Activated naive CD8-positive, alpha-beta T cell treated with anti-CD3 and anti-CD28 coated beads, Interleukin-2, amount 50 U/mL, for 16 hours (primary cell): ENCODE measurements around the gene SVEP1.

Experiments
- DNase-seq: peaks from one replicate; pipeline ENCODE4 v3.0.0-alpha.2; 2020; ENCODE audit warnings: low read depth, low spot score

The SVEP1 gene

DNA sequence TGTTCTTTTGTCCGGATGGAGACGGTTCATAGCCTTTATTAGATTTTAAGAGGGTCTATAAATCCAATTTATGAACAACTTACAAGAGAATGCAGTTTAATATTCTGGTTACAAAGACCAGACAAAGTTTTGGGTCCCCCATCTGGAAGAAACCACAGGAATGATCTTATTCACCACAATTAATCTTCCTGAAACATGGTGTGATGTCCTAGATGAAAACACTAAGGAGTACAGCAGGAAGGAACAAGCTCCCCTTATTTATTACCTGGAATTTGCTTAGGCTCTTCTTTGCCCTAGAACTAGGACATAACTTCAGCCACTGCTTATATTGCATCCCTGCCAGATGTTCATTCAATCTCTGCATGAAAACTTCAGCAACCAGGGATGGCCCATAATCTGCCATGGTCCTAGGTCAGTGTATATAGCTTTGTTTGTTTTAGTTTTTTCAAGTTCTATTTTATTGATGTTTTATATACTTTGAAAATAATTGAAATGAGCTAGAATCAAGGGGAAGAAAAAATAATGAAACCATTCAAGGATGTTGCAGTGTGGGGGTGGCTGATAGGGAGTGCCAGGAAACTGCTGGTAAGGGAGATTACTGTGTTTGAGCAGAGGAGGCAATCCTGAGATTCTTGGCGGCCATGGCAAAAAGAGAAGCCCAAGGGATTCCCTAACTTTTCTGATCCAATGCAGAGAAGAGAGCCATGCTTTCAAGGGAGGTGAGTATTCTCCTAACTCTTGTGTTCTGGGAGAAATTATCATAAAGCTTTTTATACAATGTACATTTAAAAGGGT lies 258.7 kb downstream of the SVEP1 start:
- no peak for DNase-seq

DNA sequence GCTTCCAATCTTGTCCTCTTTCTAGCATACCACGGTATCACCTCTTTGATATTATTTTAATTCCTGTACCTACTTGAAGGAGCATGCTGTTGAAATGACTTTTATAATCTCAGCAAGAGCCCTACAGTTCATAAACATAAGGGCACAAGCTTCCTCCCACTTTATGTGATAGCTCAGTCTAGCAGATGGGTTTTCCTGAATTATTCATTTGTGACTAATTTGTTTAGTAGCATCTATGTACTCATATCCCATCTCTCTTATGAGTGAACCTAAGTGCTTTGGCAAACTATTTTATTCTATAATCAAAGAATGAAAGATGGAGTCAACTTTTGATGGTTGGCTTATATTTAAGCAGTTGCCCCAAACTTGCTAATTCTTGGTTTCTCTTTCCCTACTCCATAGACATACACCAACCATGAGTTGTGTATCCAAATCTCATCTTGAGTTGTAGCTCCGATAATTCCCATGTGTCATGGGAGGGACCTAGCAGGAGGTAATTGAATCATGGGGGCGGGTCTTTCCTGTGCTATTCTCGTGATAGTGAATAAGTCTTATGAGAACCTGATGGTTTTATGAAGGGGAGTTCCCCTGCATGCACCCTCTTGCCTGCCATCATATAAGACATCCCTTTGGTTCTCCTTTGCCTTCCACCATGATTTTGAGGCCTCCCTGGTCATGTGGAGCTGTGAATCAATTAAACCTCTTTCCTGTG lies 259.6 kb downstream of the SVEP1 start:
- no peak for DNase-seq

DNA sequence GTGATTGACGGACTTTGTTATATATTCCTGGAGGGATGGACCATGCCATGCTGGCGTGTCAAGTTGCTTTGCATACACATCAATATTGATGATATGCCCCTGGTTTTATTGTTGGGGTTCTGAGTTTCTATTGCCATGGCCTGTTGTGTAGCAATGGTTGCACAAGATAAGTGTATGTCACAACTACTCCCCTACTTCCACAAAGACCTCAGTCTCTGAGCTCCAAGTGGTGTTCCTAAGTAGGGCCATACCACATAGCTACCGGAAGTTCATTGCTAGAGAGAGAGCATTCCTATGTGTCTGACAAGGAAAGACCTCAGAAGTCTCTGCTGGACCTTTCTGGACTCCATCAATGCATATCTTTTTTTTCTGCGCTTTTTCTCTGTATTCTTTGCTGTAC lies 261.6 kb downstream of the SVEP1 start:
- no peak for DNase-seq

DNA sequence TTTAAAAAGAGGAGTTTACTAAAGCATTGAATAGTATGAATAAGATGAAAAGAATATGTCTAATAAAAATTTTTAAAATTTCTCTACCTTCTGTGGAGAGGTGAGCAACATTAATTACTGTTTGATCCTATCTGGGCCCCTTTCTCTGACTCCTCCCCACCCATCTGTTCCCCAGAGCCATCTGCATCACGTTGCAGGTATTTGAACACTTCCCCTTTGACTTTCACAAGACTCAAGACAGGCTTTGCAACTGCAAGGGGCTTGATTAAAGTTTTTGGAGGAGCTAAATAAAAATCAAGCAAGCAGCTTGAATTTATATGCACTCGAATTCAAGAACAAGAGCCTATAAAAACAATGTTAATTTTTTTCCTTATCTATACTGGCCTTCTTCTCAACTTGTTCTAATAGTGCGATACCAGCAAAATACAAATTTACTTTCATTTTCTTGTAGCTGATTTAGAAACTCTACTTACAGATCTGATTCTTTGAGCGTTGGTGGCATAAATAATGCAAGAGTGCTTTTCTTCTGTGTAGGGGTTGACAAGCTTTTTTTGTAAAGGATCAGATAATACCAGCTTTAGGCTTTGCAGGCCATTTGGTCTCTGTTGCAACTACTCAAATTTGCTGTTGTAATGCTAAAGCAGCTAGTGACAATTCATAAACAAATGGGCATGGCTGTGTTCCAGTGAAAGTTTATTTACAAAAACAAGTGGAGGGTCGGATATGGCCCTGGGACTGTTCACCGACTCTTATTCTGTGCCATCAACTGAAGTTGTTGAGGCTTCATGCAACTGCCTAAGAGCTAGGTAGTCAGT lies 263.1 kb downstream of the SVEP1 start:
- no peak for DNase-seq
